IMR-90 (cell line): Measurements from ENCODE around the gene GRIK1. TPM values are rescaled to one million over a fixed set of nuclear protein-coding genes. Genes with fewer than 3 reads are reported as not detected.

Experiments used
- ATAC-seq: fragments of 200-7000 bp; cut with Tn5 transposase; 2 replicates; pipeline ENCODE4 v1.9.1; 2020; ENCODE audit warnings: low read depth, mild to moderate bottlenecking, moderate library complexity
- BruUV-seq: library from RNA; stranded (reverse); fragments of 400-500 nt; replicated peaks from 2 replicates; lab custom pipeline; 2021; lab: Mats Ljungman, UMichigan
- CTCF ChIA-PET: fragments of 300-600 bp; formaldehyde crosslinking; extraction: SDS; loops from one replicate; lab custom pipeline; 2021; ENCODE audit warnings: antibody characterized with exemption; lab: Yijun Ruan, JAX
- POLR2A ChIA-PET: fragments of 300-600 bp; sonication (Branson Sonifier 250); formaldehyde crosslinking; loops from one replicate; lab custom pipeline; 2022; ENCODE audit warnings: antibody characterized with exemption; ENCODE audit not compliant: unreplicated experiment; lab: Charles Lee
- DNase-seq: peaks from one replicate; pipeline ENCODE4 v3.0.0; 2013
- H2AFZ ChIP-seq: replicated peaks from 2 replicates; pipeline ENCODE3; 2013; ENCODE audit warnings: low read length, mild to moderate bottlenecking; ENCODE audit not compliant: poor library complexity
- H2AK5ac ChIP-seq: 2 replicates; pipeline ENCODE4 v1.6.1; 2013; ENCODE audit warnings: low read depth, low read length, inconsistent platforms
- H2AK9ac ChIP-seq: replicated peaks from 2 replicates; pipeline ENCODE3; 2013; ENCODE audit warnings: mild to moderate bottlenecking, low read depth, low read length, moderate library complexity; ENCODE audit not compliant: poor library complexity
- H2BK120ac ChIP-seq: 2 replicates; pipeline ENCODE4 v1.6.1; 2013; ENCODE audit warnings: low read depth, low read length, inconsistent platforms
- H2BK15ac ChIP-seq: 3 replicates; pipeline ENCODE4 v1.6.1; 2013; ENCODE audit warnings: low read depth, low read length, inconsistent platforms
- H2BK20ac ChIP-seq: 2 replicates; pipeline ENCODE4 v1.6.1; 2013; ENCODE audit warnings: low read depth, mild to moderate bottlenecking, inconsistent platforms, low read length, moderate library complexity
- H2BK5ac ChIP-seq: 2 replicates; pipeline ENCODE4 v1.6.1; 2013; ENCODE audit warnings: mild to moderate bottlenecking, low read depth, low read length, inconsistent platforms; ENCODE audit not compliant: poor library complexity, severe bottlenecking
- H3K14ac ChIP-seq: replicated peaks from 2 replicates; pipeline ENCODE4 v1.6.1; 2013; ENCODE audit warnings: low read depth, low read length, inconsistent platforms
- H3K18ac ChIP-seq: 2 replicates; pipeline ENCODE4 v1.6.1; 2013; ENCODE audit warnings: low read depth, low read length, control low read depth
- H3K23ac ChIP-seq: 2 replicates; pipeline ENCODE4 v1.6.1; 2013; ENCODE audit warnings: low read depth, low read length, inconsistent platforms
- H3K27ac ChIP-seq: 2 replicates; pipeline ENCODE4 v1.5.1; 2013; ENCODE audit warnings: mild to moderate bottlenecking, control low read depth, low read length; ENCODE audit not compliant: insufficient read depth
- H3K27me3 ChIP-seq: 2 replicates; pipeline ENCODE4 v1.6.1; 2013; ENCODE audit warnings: low read length; ENCODE audit not compliant: control insufficient read depth, insufficient read depth
- H3K36me3 ChIP-seq: 2 replicates; pipeline ENCODE4 v1.6.1; 2013; ENCODE audit warnings: low read length, mixed read lengths; ENCODE audit not compliant: control insufficient read depth, insufficient read depth
- H3K4ac ChIP-seq: 2 replicates; pipeline ENCODE4 v1.6.1; 2013; ENCODE audit warnings: low read depth, low read length, inconsistent platforms
- H3K4me1 ChIP-seq: 2 replicates; pipeline ENCODE4 v1.6.1; 2013; ENCODE audit warnings: low read length, mixed read lengths; ENCODE audit not compliant: control insufficient read depth, insufficient read depth
- H3K4me2 ChIP-seq: 2 replicates; pipeline ENCODE4 v1.6.1; 2013; ENCODE audit warnings: low read depth, mild to moderate bottlenecking, control low read depth, low read length, moderate library complexity
- H3K4me3 ChIP-seq: 2 replicates; pipeline ENCODE4 v1.5.1; 2013; ENCODE audit warnings: low read depth, mild to moderate bottlenecking, control low read depth, low read length, moderate library complexity; ENCODE audit not compliant: insufficient read depth
- H3K56ac ChIP-seq: 2 replicates; pipeline ENCODE4 v1.6.1; 2013; ENCODE audit warnings: low read length, inconsistent platforms; ENCODE audit not compliant: insufficient read depth; ENCODE audit errors: extremely low read depth
- H3K79me1 ChIP-seq, 2 experiments: 2 replicates each; pipeline ENCODE4 v1.6.1; 2013; ENCODE audit warnings: low read length in 2 of 2, inconsistent platforms in 1 of 2, low read depth in 1 of 2
- H3K9ac ChIP-seq: 2 replicates; pipeline ENCODE4 v1.6.1; 2013; ENCODE audit warnings: low read depth, low read length, control low read depth
- H3K9me1 ChIP-seq: 2 replicates; pipeline ENCODE4 v1.6.1; 2013; ENCODE audit warnings: low read length, inconsistent platforms; ENCODE audit not compliant: insufficient read depth
- H3K9me3 ChIP-seq: 2 replicates; pipeline ENCODE4 v1.6.1; 2013; ENCODE audit warnings: low read length; ENCODE audit not compliant: control insufficient read depth, insufficient read depth
- H4K20me1 ChIP-seq: 2 replicates; pipeline ENCODE4 v1.6.1; 2013; ENCODE audit warnings: low read length, inconsistent platforms; ENCODE audit not compliant: insufficient read depth
- H4K5ac ChIP-seq: 2 replicates; pipeline ENCODE4 v1.6.1; 2013; ENCODE audit warnings: mild to moderate bottlenecking, low read depth, low read length, control low read depth
- H4K8ac ChIP-seq, 2 experiments: 2 replicates each; pipeline ENCODE4 v1.6.1; 2013; ENCODE audit warnings: low read depth in 2 of 2, low read length in 2 of 2, control low read depth in 1 of 2, inconsistent platforms in 1 of 2
- H4K91ac ChIP-seq: 2 replicates; pipeline ENCODE4 v1.6.1; 2013; ENCODE audit warnings: low read depth, low read length, inconsistent platforms; ENCODE audit not compliant: insufficient read depth
- BHLHE40 ChIP-seq: fragments of 150-350 bp; IDR thresholded peaks from 2 replicates; pipeline ENCODE4 v1.6.1; 2016; ENCODE audit warnings: mild to moderate bottlenecking, low read depth, low read length
- CEBPB ChIP-seq: IDR thresholded peaks from 2 replicates; pipeline ENCODE4 v1.6.1; 2012; ENCODE audit warnings: low read depth, low read length, improper control_type of control experiment
- CHD1 ChIP-seq: IDR thresholded peaks from 2 replicates; pipeline ENCODE4 v1.6.1; 2012; ENCODE audit warnings: low read depth, low read length, improper control_type of control experiment
- CTCF ChIP-seq: conservative IDR thresholded peaks from 2 replicates; pipeline ENCODE4 v1.5.1; 2012; ENCODE audit warnings: mild to moderate bottlenecking, low read depth, low read length, improper control_type of control experiment
- FOS ChIP-seq: fragments of 150-350 bp; IDR thresholded peaks from 2 replicates; pipeline ENCODE4 v1.6.1; 2016; ENCODE audit warnings: low read depth, low read length
- MAFK ChIP-seq: IDR thresholded peaks from 2 replicates; pipeline ENCODE4 v1.6.1; 2012; ENCODE audit warnings: low read depth, low read length, improper control_type of control experiment
- MAZ ChIP-seq: IDR thresholded peaks from 2 replicates; pipeline ENCODE4 v1.6.1; 2012; ENCODE audit warnings: low read depth, mild to moderate bottlenecking, low read length, improper control_type of control experiment, moderate library complexity, borderline replicate concordance
- MXI1 ChIP-seq: IDR thresholded peaks from 2 replicates; pipeline ENCODE4 v1.6.1; 2012; ENCODE audit warnings: low read depth, mild to moderate bottlenecking, low read length, moderate library complexity, borderline replicate concordance
- NFE2L2 ChIP-seq: fragments of 150-350 bp; IDR thresholded peaks from 2 replicates; pipeline ENCODE4 v1.6.1; 2016; ENCODE audit warnings: low read depth, mild to moderate bottlenecking, low read length
- POLR2A ChIP-seq: IDR thresholded peaks from 2 replicates; pipeline ENCODE4 v1.6.1; 2012; ENCODE audit warnings: mild to moderate bottlenecking, low read depth, low read length
- RCOR1 ChIP-seq: IDR thresholded peaks from 2 replicates; pipeline ENCODE4 v1.6.1; 2012; ENCODE audit warnings: mild to moderate bottlenecking, low read length, improper control_type of control experiment; ENCODE audit not compliant: insufficient replicate concordance
- RFX5 ChIP-seq: IDR thresholded peaks from 2 replicates; pipeline ENCODE4 v1.8.0; 2012; ENCODE audit warnings: low read depth, mild to moderate bottlenecking, low read length, moderate library complexity
- SMC3 ChIP-seq: fragments of 150-350 bp; IDR thresholded peaks from 2 replicates; pipeline ENCODE4 v1.6.1; 2016; ENCODE audit warnings: low read depth, mild to moderate bottlenecking, antibody characterized with exemption, low read length, moderate library complexity
- USF2 ChIP-seq: fragments of 150-350 bp; IDR thresholded peaks from 2 replicates; pipeline ENCODE4 v1.6.1; 2017; ENCODE audit warnings: mild to moderate bottlenecking, antibody characterized with exemption, low read length, low read depth
- WGBS, 2 experiments: methylation state at CpG; one replicate each; pipeline versions ENCODE4 v1.1.5 to v1.1.7; 2013; ENCODE audit warnings: missing lambda C conversion rate in 2 of 2; ENCODE audit not compliant: insufficient read length in 1 of 2; ENCODE audit errors: extremely low coverage in 2 of 2; 5-methylcytosine and 5-hydroxymethylcytosine counted together
- dilution Hi-C: fragments of 300-500 bp; cut with HindIII; formaldehyde crosslinking; loops from one replicate; pipeline ENCODE4 v1.14.3; 2018; ENCODE audit warnings: low sequenced_read_pairs; ENCODE audit not compliant: unreplicated experiment
- in situ Hi-C: fragments of 300-500 bp; cut with MboI; formaldehyde crosslinking; loops from 3 replicates; pipeline ENCODE4 v1.14.3; 2019; ENCODE audit warnings: low sequenced_read_pairs, inconsistent platforms, mixed read lengths
- intact Hi-C: fragments of 100-400 bp; cut with micrococcal nuclease; formaldehyde crosslinking; loops from 2 replicates; pipeline ENCODE4 v1.10.0; 2022
- polyA plus RNA-seq, 3 experiments: library from polyadenylated mRNA; depleted of rRNA; stranded (reverse); fragments of >200 nt; gene quantifications; 2 replicates each; pipeline ENCODE4 v1.2.3, GENCODE V29; 2012; ENCODE audit warnings: low replicate concordance in 1 of 3
- total RNA-seq: library from RNA; depleted of rRNA; stranded (reverse); fragments of >200 nt; gene quantifications from 2 replicates; pipeline ENCODE4 v1.2.3, GENCODE V29; 2012
- TF ChIP-seq, protein P1 (sequence below): fragments of 150-350 bp; IDR thresholded peaks from 2 replicates; pipeline ENCODE4 v1.6.1; 2016; ENCODE audit warnings: low read depth, mild to moderate bottlenecking, low read length, moderate library complexity, borderline replicate concordance

The GRIK1 gene
- total and polyA plus RNA-seq, 2 of the 4 experiments (the other 2 are of a cell fraction), result not detected

GRCh38 chr21:29578306-29578705 lies 361.5 kb downstream of the GRIK1 start:
- no peak overlapping the region for H2AK9ac ChIP-seq
- no peak overlapping the region for H3K4me3 ChIP-seq
- H2BK5ac ChIP-seq, result no peak overlapping the region
- H2BK120ac ChIP-seq, result no peak overlapping the region
- no peak overlapping the region for H2AK5ac ChIP-seq
- H3K23ac ChIP-seq, result no peak overlapping the region
- no peak overlapping the region for H2BK20ac ChIP-seq
- H3K9me3 ChIP-seq, result no peaks in the 10 kb centered on the region
- H3K9ac ChIP-seq, result no peak overlapping the region
- H2BK15ac ChIP-seq, result no peak overlapping the region
- H4K8ac ChIP-seq, result no peak overlapping the region
- H3K14ac ChIP-seq, result no peak overlapping the region
- WGBS, 2 experiments, result no CpG with 5 or more reads among the region's 7 CpGs
- no peaks in the 10 kb centered on the region for H3K79me1 ChIP-seq
- no peak for TF ChIP-seq BHLHE40
- TF ChIP-seq CTCF, result no peak
- no peak for TF ChIP-seq POLR2A
- TF ChIP-seq, protein P1, sequence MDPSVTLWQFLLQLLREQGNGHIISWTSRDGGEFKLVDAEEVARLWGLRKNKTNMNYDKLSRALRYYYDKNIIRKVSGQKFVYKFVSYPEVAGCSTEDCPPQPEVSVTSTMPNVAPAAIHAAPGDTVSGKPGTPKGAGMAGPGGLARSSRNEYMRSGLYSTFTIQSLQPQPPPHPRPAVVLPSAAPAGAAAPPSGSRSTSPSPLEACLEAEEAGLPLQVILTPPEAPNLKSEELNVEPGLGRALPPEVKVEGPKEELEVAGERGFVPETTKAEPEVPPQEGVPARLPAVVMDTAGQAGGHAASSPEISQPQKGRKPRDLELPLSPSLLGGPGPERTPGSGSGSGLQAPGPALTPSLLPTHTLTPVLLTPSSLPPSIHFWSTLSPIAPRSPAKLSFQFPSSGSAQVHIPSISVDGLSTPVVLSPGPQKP, result no peak
- TF ChIP-seq RFX5, result no peak
- TF ChIP-seq USF2, result no peak
- TF ChIP-seq SMC3, result no peak
- no peak for TF ChIP-seq MXI1
- TF ChIP-seq CHD1, result no peak
- TF ChIP-seq CEBPB, result no peak
- no peak for TF ChIP-seq FOS
- TF ChIP-seq MAZ, result no peak
- no peak for TF ChIP-seq MAFK
- TF ChIP-seq RCOR1, result no peak
- TF ChIP-seq NFE2L2, result no peak
- H3K18ac ChIP-seq, result no peak overlapping the region
- dilution Hi-C loops, result no loop called here
- no peak for DNase-seq
- no peak overlapping the region for H4K91ac ChIP-seq
- H3K4me1 ChIP-seq, result no peaks in the 10 kb centered on the region
- intact Hi-C loops, result no loop called here
- H3K4ac ChIP-seq, result no peak overlapping the region
- no peaks in the 10 kb centered on the region for H3K27me3 ChIP-seq
- in situ Hi-C loops, result no loop called here
- no TSS peak for BruUV-seq
- no peak overlapping the region for H2AFZ ChIP-seq
- no peak overlapping the region for H3K27ac ChIP-seq
- CTCF ChIA-PET, result no interaction called here
- no peak overlapping the region for H3K56ac ChIP-seq
- H3K9me1 ChIP-seq, result peaks cover 2% of the 10 kb centered on the region; the same call in 1 of the 2 replicates
- no peak overlapping the region for H3K4me2 ChIP-seq
- ATAC-seq, result no peak
- no peaks in the 10 kb centered on the region for H3K36me3 ChIP-seq
- no peaks in the 10 kb centered on the region for H4K20me1 ChIP-seq
- no peak overlapping the region for H4K5ac ChIP-seq
- POLR2A ChIA-PET, result no interaction called here
